ENCODE results near the gene REV1. TPM values are rescaled to one million over a fixed set of nuclear protein-coding genes. Genes with fewer than 3 reads are reported as not detected.

REV1 gene
- total RNA-seq, 2 experiments from 2014 or later, result 51.6 to 68.1 TPM

- ChIA-PET POLR2A (interaction anchor here (0.6 to 1.5 kb wide), 2 partner anchors 16 to 708 kb away, joined by 4 read pairs; no protein-coding TSS in a partner anchor), CTCF (ENCODE audit: unreplicated experiment) (no interaction called here)
- Histone ChIP-seq H3K9me2 (ENCODE audit: insufficient read depth, low read length) (no peaks in the 10 kb centered on the region), H3K27ac (ENCODE audit: low read depth, low read length, poor library complexity, severe bottlenecking) (no peak overlapping the region), H4K20me1 (ENCODE audit: insufficient read depth, low read length) (no peaks in the 10 kb centered on the region), H3K4me1 (ENCODE audit: insufficient read depth, low read length, poor library complexity, severe bottlenecking) (no peaks in the 10 kb centered on the region), H3K4me2 (ENCODE audit: low read length) (no peak overlapping the region), H3K79me2 (ENCODE audit: insufficient read depth, low read depth, low read length) (no peaks in the 10 kb centered on the region), H3K4me3 (ENCODE audit: low read depth, low read length, poor library complexity, severe bottlenecking) (no peak overlapping the region), H3K36me3 (ENCODE audit: insufficient read depth, low read length) (peaks cover 73% of the 10 kb centered on the region), H3K9me3 (ENCODE audit: low read length) (no peaks in the 10 kb centered on the region), H2AFZ (ENCODE audit: low read length) (no peak overlapping the region)
- intact Hi-C loops (cut with micrococcal nuclease; ENCODE audit: unreplicated experiment), result no loop called here
- no peak for DNase-seq (ENCODE audit: low spot score)
- TF ChIP-seq CTCF (conservative IDR thresholded peaks at IDR 0.05; ENCODE audit: low read length) (no peak), EZH2phosphoT487 (IDR thresholded peaks at IDR 0.05; ENCODE audit: borderline replicate concordance, low read depth, low read length) (no peak)
- no TSS peak for BruUV-seq (replicated peaks)
These were observed 38.5 kb downstream of the REV1 start for GRCh38 chr2:99451280-99451679.

- intact Hi-C loops (cut with micrococcal nuclease; ENCODE audit: unreplicated experiment), result no loop called here
- ChIA-PET POLR2A (interaction anchor here (1.0 to 1.9 kb wide), 3 partner anchors 9 to 15 kb away, joined by 3 to 6 read pairs (median 5); no protein-coding TSS in a partner anchor), CTCF (ENCODE audit: unreplicated experiment) (no interaction called here)
- Histone ChIP-seq H3K36me3 (ENCODE audit: insufficient read depth, low read length) (peaks cover 73% of the 10 kb centered on the region), H3K4me1 (ENCODE audit: insufficient read depth, low read length, poor library complexity, severe bottlenecking) (no peaks in the 10 kb centered on the region), H3K4me2 (ENCODE audit: low read length) (no peak overlapping the region), H4K20me1 (ENCODE audit: insufficient read depth, low read length) (no peaks in the 10 kb centered on the region), H3K79me2 (ENCODE audit: insufficient read depth, low read depth, low read length) (no peaks in the 10 kb centered on the region), H3K4me3 (ENCODE audit: low read depth, low read length, poor library complexity, severe bottlenecking) (no peak overlapping the region), H3K9me3 (ENCODE audit: low read length) (no peaks in the 10 kb centered on the region), H3K27ac (ENCODE audit: low read depth, low read length, poor library complexity, severe bottlenecking) (no peak overlapping the region), H3K9me2 (ENCODE audit: insufficient read depth, low read length) (no peaks in the 10 kb centered on the region), H2AFZ (ENCODE audit: low read length) (no peak overlapping the region)
- BruUV-seq (replicated peaks), result no TSS peak
- TF ChIP-seq EZH2phosphoT487 (IDR thresholded peaks at IDR 0.05; ENCODE audit: borderline replicate concordance, low read depth, low read length), result no peak
- TF ChIP-seq CTCF (conservative IDR thresholded peaks at IDR 0.05; ENCODE audit: low read length), result no peak
- no peak for DNase-seq (ENCODE audit: low spot score)
These were observed 39.6 kb downstream of the REV1 start for GRCh38 chr2:99450199-99450598.

GRCh38 chr2:99448556-99448955 lies 41.3 kb downstream of the REV1 start:
- Histone ChIP-seq H2AFZ (ENCODE audit: low read length) (no peak overlapping the region), H3K36me3 (ENCODE audit: insufficient read depth, low read length) (peaks cover 69% of the 10 kb centered on the region), H3K4me1 (ENCODE audit: insufficient read depth, low read length, poor library complexity, severe bottlenecking) (no peaks in the 10 kb centered on the region), H3K79me2 (ENCODE audit: insufficient read depth, low read depth, low read length) (no peaks in the 10 kb centered on the region), H4K20me1 (ENCODE audit: insufficient read depth, low read length) (no peaks in the 10 kb centered on the region), H3K4me3 (ENCODE audit: low read depth, low read length, poor library complexity, severe bottlenecking) (no peak overlapping the region), H3K4me2 (ENCODE audit: low read length) (no peak overlapping the region), H3K9me2 (ENCODE audit: insufficient read depth, low read length) (no peaks in the 10 kb centered on the region), H3K27ac (ENCODE audit: low read depth, low read length, poor library complexity, severe bottlenecking) (no peak overlapping the region), H3K9me3 (ENCODE audit: low read length) (no peaks in the 10 kb centered on the region)
- ChIA-PET POLR2A (no interaction called here), CTCF (ENCODE audit: unreplicated experiment) (no interaction called here)
- no TSS peak for BruUV-seq (replicated peaks)
- intact Hi-C loops (cut with micrococcal nuclease; ENCODE audit: unreplicated experiment), result no loop called here
- TF ChIP-seq CTCF (conservative IDR thresholded peaks at IDR 0.05; ENCODE audit: low read length), result no peak
- no peak for TF ChIP-seq EZH2phosphoT487 (IDR thresholded peaks at IDR 0.05; ENCODE audit: borderline replicate concordance, low read depth, low read length)
- DNase-seq (ENCODE audit: low spot score), result no peak
